HG02973 (cell line): Measurements from ENCODE around the gene COMT.

Experiments used
- ATAC-seq: cut with Tn5 transposase; IDR thresholded peaks from one replicate; pipeline ENCODE4 v1.9.1; 2021; ENCODE audit warnings: moderate library complexity; ENCODE audit not compliant: unreplicated experiment

Gene COMT

GRCh38 chr22:20009582-20010306 is 68.2 kb downstream of the COMT start:
- ATAC-seq, result no peak

- no peak for ATAC-seq
Observed at GRCh38 chr22:20010307-20011122, 68.9 kb downstream of the COMT start.

- ATAC-seq, result no peak
Observed at GRCh38 chr22:20011123-20011992, 69.8 kb downstream of the COMT start.

DNA sequence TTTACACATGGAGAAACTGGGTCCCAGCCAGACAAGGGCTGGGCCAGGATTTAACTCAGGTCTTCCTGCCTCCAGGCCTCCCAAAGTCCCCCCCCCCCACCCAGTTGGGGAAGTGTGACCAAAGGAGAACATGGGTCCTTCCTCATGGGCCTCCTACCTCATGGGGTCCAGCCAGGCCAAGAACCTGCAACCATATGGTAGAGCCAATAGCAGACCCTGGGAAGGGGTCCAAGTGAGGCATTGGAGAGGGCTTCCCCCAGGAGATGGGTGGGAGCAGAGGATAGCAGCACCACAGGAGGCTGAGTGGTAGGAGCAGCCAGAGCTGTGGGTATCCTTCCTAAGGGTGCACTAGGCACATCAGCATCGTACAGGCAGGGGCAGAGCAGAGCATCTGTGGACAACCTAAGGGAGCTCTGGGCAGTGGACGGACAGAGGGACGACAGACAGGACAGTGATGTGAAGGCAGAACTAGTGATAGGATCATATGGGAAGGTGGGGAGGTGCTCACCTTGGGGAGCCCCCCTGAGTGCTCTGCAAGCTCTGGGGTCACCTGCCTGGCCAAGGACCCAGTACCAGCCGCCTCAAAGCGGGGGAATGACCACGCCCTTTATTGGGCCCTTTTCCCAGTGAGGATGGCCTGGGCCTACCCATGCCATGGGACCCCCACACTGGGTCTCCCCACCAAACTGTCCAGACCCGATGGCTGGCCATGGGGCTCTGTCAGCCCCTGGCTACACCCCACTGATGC is 70.6 kb downstream of the COMT start:
- no peak for ATAC-seq

- no peak for ATAC-seq
Observed at GRCh38 chr22:20012741-20013331, 71.3 kb downstream of the COMT start.

GRCh38 chr22:20013382-20013871 is 71.9 kb downstream of the COMT start:
- no peak for ATAC-seq

- no peak for ATAC-seq
Observed at GRCh38 chr22:20014526-20015186, 73.1 kb downstream of the COMT start.

DNA sequence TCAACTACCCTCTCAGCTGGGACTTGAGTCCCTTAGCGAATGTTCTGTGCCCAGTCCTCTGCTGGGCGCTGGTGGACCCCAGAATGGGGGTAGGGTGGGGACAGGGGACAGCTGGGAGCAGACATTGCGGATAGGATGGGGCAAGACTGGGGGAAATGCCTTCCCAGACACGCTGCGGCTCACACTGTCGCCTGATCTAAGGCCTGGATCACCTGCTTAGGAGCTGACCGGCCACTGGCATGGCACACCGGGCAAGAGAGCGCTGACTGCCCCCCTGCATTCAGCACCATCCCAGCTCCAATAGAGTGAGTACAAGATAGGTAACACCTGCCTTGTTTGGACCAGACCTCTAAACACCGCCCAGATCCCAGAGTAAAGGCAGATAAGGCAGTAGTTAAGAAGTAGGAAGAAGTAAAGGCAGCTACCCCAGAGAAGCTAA is 73.6 kb downstream of the COMT start:
- ATAC-seq, result no peak

- ATAC-seq, result no peak
Observed at GRCh38 chr22:20015971-20016733, 74.6 kb downstream of the COMT start.

- peak; percentile 52 for ATAC-seq
Observed at GRCh38 chr22:20016734-20017621, 75.4 kb downstream of the COMT start, which contains the start of gene ARVCF. Gene ARVCF (minus strand): TSS chr22:20016823. CDS start chr22:19990794, 26,029 bp downstream.

DNA sequence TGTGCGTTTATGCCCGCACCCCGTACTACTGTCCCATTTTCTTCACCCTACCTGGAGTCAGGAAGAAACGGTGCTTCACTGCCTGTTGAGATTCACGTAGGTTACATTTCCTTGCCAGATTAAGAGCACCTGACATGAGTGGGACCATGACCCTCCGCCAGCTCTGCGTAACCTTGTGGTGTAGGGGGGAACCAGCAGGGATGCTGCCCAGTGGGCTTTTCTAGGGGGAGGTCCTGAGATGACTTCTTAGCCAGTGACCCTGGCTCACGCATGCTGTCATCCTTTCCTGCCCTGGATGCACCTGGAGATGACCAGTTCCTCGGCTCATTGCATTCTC is 76.0 kb downstream of the COMT start:
- ATAC-seq, result no peak

DNA sequence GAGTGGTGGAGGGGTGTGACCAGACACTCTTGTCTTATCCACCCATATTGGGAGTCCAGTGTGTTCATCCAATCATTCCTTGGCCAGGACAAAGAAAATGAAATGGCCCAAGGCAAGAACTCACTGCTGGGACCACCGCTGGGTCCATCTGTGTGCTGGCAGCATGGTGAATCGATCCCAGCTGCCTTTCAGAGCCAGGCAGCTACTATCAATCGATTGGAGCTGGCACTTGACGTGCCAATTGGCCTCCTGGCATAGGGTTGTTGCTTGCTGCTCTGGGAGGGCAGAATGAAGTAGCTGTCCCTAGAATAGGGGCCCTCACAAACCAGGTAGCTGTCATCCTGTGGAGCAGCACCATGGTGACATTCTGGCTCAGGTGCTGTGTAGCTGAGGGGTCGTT is 76.4 kb downstream of the COMT start:
- ATAC-seq, result no peak
